ENCODE results near the gene PALD1. TPM values are rescaled to one million over a fixed set of nuclear protein-coding genes. Genes with fewer than 3 reads are reported as not detected.

PALD1 gene
- total RNA-seq, 2 donors from 2014 or later: 4.9 to 11.7 TPM

GRCh38 chr10:70461397-70462348, 16.9 kb upstream of the PALD1 start:
- Histone ChIP-seq H3K9me3 (no peaks in the 10 kb centered on the region), H3K4me1 (peaks cover 32% of the 10 kb centered on the region), H3K27me3 (no peaks in the 10 kb centered on the region), H3K4me3 (no peak overlapping the region), H3K27ac (peak overlapping the region in 3 of 4 donors; percentile 29 to 74 (median 69)), H3K36me3 (replicated peaks in 1 of 2; ENCODE audit: insufficient read depth in 1 of 2, low read depth in 2 of 2) (no peaks in the 10 kb centered on the region)
- TF ChIP-seq POLR2A (IDR thresholded peaks at IDR 0.05): no peak
- TF ChIP-seq CTCF (IDR thresholded peaks at IDR 0.05): peak; percentile 43 to 82 (median 69)
- DNase-seq: peak; percentile 56 to 70 (median 66)
- 28 to 30% methylated on average over 13 of the region's 13 CpGs for WGBS, 2 donors
- peak; percentile 45 for ATAC-seq
- intact Hi-C loops (cut with DNase I): no loop called here

- no peak overlapping the region for H3K4me3 ChIP-seq
- H3K27me3 ChIP-seq: no peaks in the 10 kb centered on the region
- peaks cover 32% of the 10 kb centered on the region for H3K4me1 ChIP-seq
- TF ChIP-seq POLR2A (IDR thresholded peaks at IDR 0.05): peak in 1 of 3 donors; percentile 8
- TF ChIP-seq CTCF (IDR thresholded peaks at IDR 0.05): no peak
- no peaks in the 10 kb centered on the region for H3K9me3 ChIP-seq
- ATAC-seq: peak; percentile 73
- no peaks in the 10 kb centered on the region for H3K36me3 ChIP-seq (replicated peaks in 1 of 2; ENCODE audit: insufficient read depth in 1 of 2, low read depth in 2 of 2)
- WGBS, 2 donors: 6 to 21% methylated on average over 2 to 4 of the region's 4 CpGs
- peak overlapping the region in 3 of 4 donors; percentile 29 to 74 (median 69) for H3K27ac ChIP-seq
- intact Hi-C loops (cut with DNase I): no loop called here
- peak; percentile 76 to 92 (median 88) for DNase-seq
Observed at GRCh38 chr10:70462349-70462984, 16.1 kb upstream of the PALD1 start.

GRCh38 chr10:70465278-70465677, 13.3 kb upstream of the PALD1 start:
- DNase-seq (no peak), ATAC-seq (no peak)
- Histone ChIP-seq H3K9me3 (no peaks in the 10 kb centered on the region), H3K36me3 (replicated peaks in 1 of 2; ENCODE audit: insufficient read depth in 1 of 2, low read depth in 2 of 2) (no peaks in the 10 kb centered on the region), H3K4me3 (no peak overlapping the region), H3K4me1 (peaks cover 18% of the 10 kb centered on the region), H3K27me3 (no peaks in the 10 kb centered on the region), H3K27ac (no peak overlapping the region)
- WGBS, 2 donors: 81 to 88% methylated on average over 4 of the region's 4 CpGs
- intact Hi-C loops (cut with DNase I): no loop called here
- TF ChIP-seq CTCF (IDR thresholded peaks at IDR 0.05): no peak
- TF ChIP-seq POLR2A (IDR thresholded peaks at IDR 0.05): no peak

- H3K36me3 ChIP-seq (replicated peaks in 1 of 2; ENCODE audit: insufficient read depth in 1 of 2, low read depth in 2 of 2): no peaks in the 10 kb centered on the region
- intact Hi-C loops (cut with DNase I): no loop called here
- ATAC-seq: no peak
- no peaks in the 10 kb centered on the region for H3K27me3 ChIP-seq
- TF ChIP-seq POLR2A (IDR thresholded peaks at IDR 0.05) (no peak), CTCF (IDR thresholded peaks at IDR 0.05) (no peak)
- no peaks in the 10 kb centered on the region for H3K9me3 ChIP-seq
- DNase-seq: no peak
- peaks cover 18% of the 10 kb centered on the region for H3K4me1 ChIP-seq
- H3K27ac ChIP-seq: no peak overlapping the region
- no peak overlapping the region for H3K4me3 ChIP-seq
- WGBS, 2 donors: 74 to 75% methylated on average over 2 of the region's 2 CpGs
Observed at GRCh38 chr10:70465832-70466231, 12.7 kb upstream of the PALD1 start.

All from body of pancreas (tissue), 4 donors.